Prostate gland (tissue), 2 donors: ENCODE results near the gene VMO1.

Source experiments
- CTCF ChIP-seq, 4 experiments: fragments of 200-600 bp in 2 of 4; fragments of 450-650 bp in 2 of 4; sonication (generic) in 2 of 4; IDR thresholded peaks; 1 replicate in 3 of 4; 2 replicates in 1 of 4; pipeline ENCODE4 v1.5.1; 2016 to 2019; ENCODE audit warnings: antibody characterized with exemption in 4 of 4, mild to moderate bottlenecking in 2 of 4, moderate library complexity in 2 of 4
- POLR2A ChIP-seq: fragments of 450-650 bp; IDR thresholded peaks from one replicate; pipeline ENCODE4 v1.6.1; 2016; ENCODE audit warnings: antibody characterized with exemption, mild to moderate bottlenecking
- POLR2AphosphoS5 ChIP-seq: sonication (generic); formaldehyde crosslinking; IDR thresholded peaks from one replicate; pipeline ENCODE4 v1.6.1; 2017; ENCODE audit warnings: antibody characterized with exemption

- TF ChIP-seq POLR2A (no peak), CTCF (IDR thresholded peaks at IDR 0.05) (no peak), POLR2AphosphoS5 (no peak)
These were observed 16.1 kb upstream of the VMO1 start, which contains the start of gene C17orf114 for GRCh38 chr17:4802228-4802627.
